Right lung (tissue), 5 donors: ENCODE results near the gene SLC4A7. TPM values are rescaled to one million over a fixed set of nuclear protein-coding genes. Genes with fewer than 3 reads are reported as not detected.

Source experiments
- DNase-seq, 2 donors: peaks; one replicate each; pipeline ENCODE4 v3.0.0-alpha.2; 2013
- polyA plus RNA-seq, 5 donors: library from polyadenylated mRNA; unstranded; fragments of 120-200 nt; gene quantifications; one replicate each; pipeline versions ENCODE4 v1.2.1 to v1.2.3, GENCODE V29; 2013; ENCODE audit warnings: inconsistent platforms in 1 of 5, low replicate concordance in 1 of 5; ENCODE audit not compliant: insufficient read length in 5 of 5, insufficient read depth in 1 of 5

SLC4A7 gene
- polyA plus RNA-seq, 5 donors = 19.7 to 44.6 (median 38.3) TPM

- no peak for DNase-seq
Measured at GRCh38 chr3:27325419-27325818, 158.8 kb downstream of the SLC4A7 start.

DNA sequence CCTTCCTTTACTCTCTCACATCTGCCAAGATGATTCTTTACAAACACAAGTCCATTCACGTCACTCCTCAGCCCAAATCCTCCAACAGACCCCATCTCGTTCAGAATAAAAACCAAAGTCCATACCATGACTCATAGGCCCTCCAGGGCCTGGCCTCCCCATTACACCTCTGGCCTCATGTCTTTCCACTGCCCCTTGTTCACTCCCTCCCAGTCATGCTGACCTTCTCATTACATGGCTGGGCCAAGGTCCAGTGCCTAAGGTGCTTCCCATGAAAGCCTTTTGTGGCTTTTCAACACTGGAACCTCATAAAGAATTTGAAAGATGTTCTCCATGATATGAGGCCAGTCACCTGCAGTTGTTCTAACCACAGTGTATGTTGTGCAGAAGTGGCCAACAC, 159.5 kb downstream of the SLC4A7 start:
- DNase-seq = no peak

GRCh38 chr3:27323087-27323570, 161.1 kb downstream of the SLC4A7 start:
- no peak for DNase-seq

Other genes starting within 250 kb of the SLC4A7 start
- gene NEK10, start 115.0 kb downstream of the SLC4A7 start, polyA plus RNA-seq = 1 to 10 TPM; 2.8 to 9.1 (median 6.2) TPM
- gene EOMES, start 237.9 kb upstream of the SLC4A7 start, polyA plus RNA-seq = 1 to 10 TPM in 1 of 5 donors, under 1 TPM in 4; 0.28 to 1.1 (median 0.66) TPM